D721Med (cell line): ENCODE data around the gene HRH2.
"Not testable (repeated sequence)": the region's sequence is repeated elsewhere in the genome, so short reads cannot be mapped to it uniquely, and the experiment has no call there.

Source experiments
- DNase-seq: peaks from one replicate; pipeline ENCODE4 v3.0.0; 2011; ENCODE audit warnings: low spot score; ENCODE audit not compliant: insufficient read length
- FAIRE-seq: peaks from 2 replicates; lab custom pipeline; 2011; peaks lifted over from hg19 to GRCh38; lab: Jason Lieb, UNC
- TF ChIP-seq, protein P1 (sequence below): IDR thresholded peaks from 2 replicates; pipeline ENCODE4 v1.5.1; 2012; ENCODE audit warnings: mild to moderate bottlenecking, control low read depth; ENCODE audit not compliant: insufficient read depth; ENCODE audit errors: missing control alignments

HRH2 gene

GRCh38 chr5:175714479-175715085 lies 56.7 kb downstream of the HRH2 start:
- FAIRE-seq, result no peak
- TF ChIP-seq, protein P1, sequence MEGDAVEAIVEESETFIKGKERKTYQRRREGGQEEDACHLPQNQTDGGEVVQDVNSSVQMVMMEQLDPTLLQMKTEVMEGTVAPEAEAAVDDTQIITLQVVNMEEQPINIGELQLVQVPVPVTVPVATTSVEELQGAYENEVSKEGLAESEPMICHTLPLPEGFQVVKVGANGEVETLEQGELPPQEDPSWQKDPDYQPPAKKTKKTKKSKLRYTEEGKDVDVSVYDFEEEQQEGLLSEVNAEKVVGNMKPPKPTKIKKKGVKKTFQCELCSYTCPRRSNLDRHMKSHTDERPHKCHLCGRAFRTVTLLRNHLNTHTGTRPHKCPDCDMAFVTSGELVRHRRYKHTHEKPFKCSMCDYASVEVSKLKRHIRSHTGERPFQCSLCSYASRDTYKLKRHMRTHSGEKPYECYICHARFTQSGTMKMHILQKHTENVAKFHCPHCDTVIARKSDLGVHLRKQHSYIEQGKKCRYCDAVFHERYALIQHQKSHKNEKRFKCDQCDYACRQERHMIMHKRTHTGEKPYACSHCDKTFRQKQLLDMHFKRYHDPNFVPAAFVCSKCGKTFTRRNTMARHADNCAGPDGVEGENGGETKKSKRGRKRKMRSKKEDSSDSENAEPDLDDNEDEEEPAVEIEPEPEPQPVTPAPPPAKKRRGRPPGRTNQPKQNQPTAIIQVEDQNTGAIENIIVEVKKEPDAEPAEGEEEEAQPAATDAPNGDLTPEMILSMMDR, result no peak
- DNase-seq, result no peak

GRCh38 chr5:175715627-175716522 lies 58.0 kb downstream of the HRH2 start:
- DNase-seq, result no peak
- no peak for FAIRE-seq
- TF ChIP-seq, protein P1, result no peak

DNA sequence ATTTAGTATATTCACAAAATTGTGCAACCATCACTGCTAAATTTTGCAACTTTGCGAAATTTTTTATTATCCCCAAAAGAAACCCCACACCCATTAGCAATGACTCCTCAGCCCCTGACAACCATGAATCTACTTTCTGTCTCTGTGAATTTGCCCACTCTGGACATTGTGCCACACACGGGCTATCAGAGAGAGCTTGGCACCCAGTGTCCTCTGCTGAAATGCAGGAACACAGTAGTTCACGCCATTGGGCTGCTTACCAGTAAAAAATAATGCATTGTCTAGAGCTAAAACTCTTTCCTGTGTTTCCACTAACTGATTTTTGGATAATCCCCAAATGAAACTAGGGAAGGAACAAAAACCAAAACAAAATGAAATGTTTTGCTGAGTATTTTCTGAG lies 60.0 kb downstream of the HRH2 start:
- TF ChIP-seq, protein P1, result no peak
- no peak for DNase-seq
- no peak for FAIRE-seq

DNA sequence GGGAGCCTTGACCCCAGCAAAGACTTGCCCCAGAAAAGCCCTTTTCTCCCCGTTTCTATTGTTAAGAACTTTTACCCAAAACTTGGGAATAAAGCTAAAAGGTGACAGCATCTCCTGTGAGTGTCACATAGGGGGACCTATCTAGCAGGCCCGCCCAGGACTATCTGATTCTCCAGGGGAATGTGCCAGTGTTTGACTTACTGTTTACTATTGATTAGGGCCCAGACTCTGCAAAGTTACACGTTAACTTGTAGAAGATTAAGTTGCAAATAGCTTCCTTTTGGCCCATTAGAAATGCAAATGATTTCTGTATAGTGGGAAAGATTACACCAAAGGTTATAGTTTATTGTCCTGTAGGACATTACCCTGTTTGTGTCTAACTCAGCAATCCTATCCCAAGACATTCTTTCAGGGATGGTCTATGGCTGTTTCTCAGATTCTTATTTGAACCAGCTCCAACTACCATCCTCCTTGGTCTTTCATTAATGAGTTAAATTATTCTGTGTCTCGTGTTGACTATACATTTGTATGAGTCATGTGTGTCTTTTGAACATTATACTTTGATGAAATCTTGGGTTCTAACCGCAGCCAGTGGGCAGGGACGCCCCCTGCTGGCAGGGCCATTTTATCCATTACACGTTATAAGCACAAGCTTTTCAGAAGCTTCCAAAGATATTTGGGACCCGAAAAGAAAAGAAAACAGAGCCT lies 60.7 kb downstream of the HRH2 start:
- no peak for FAIRE-seq
- TF ChIP-seq, protein P1, result peak; percentile 80
- no peak for DNase-seq

GRCh38 chr5:175719109-175719432 lies 61.2 kb downstream of the HRH2 start:
- FAIRE-seq, DNase-seq: not testable (repeated sequence)

DNA sequence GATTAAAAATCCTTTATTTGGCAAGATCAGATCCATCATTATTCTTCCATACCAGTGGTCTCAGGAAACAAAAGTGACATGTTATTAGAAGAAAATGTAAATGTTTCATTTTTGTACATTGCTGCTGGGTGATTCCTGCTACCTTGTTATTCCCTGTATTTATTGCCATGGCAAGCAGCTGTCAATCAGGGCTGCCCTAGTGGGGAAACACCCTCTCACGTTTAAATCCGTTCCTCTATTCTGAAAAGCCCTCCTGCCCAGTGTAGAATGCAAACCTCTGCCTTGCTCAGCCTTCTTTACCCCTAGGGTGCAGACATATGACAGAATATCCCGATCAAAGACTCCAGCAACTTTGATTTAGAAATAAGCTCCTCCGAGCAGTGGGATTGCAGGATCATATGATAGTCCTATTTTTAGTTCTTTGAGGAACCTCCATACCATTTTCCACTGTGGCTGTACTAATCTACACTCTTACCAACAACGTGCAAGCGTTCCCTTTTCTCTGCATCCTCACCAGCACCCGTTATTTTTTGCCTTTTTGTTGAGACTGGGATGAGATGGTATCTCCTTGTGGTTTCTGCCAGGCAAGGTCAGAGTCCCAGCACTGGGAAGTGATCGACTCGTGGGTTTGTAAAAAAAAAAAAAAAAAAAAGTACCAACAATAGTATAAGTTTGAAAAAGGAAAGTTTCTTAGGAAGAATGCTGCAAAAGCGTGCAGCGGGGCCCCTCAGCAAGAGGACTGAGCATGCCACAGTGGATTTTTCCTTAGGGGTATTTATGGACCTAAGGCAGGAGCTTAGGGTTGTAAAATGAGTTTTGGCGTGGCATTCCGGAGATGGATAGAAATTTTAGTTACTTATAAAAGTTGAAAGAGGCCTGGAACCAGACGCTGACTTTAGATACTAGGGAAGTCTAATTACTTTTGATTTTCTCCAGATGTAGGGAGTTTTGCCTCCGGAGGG lies 66.7 kb downstream of the HRH2 start:
- DNase-seq (no peak), FAIRE-seq (no peak)
- TF ChIP-seq, protein P1, result no peak

DNA sequence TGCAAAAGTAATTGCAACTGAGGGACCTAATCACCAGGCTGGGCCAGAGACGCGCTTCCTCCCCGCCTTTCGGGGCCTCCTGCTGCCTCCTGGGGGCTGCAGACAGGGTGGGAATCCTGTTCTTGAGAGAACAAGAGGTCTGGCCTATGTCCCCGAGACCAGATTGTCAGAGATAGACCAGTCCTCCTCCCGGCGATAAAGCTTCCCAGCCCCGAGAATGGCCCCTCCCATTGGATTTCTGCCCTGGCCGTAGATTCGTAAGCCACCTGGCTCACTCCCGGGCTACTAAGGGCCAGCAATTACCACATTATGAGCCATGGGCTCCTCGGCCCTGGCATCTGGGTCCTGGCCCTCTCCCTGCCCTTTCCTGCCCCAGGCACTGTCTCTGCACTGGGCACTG lies 70.4 kb downstream of the HRH2 start:
- FAIRE-seq (no peak), DNase-seq (no peak)
- TF ChIP-seq, protein P1, result no peak
